ENCODE data around the gene HOXB6. TPM values are rescaled to one million over a fixed set of nuclear protein-coding genes. Genes with fewer than 3 reads are reported as not detected.

HOXB6 gene
- total and polyA plus RNA-seq, 7 donors, result 0.66 to 3.3 (median 1.2) TPM

- H3K4me1 ChIP-seq, result no peaks in the 10 kb centered on the region
- ATAC-seq (no peak), DNase-seq (no peak)
- H3K36me3 ChIP-seq (ENCODE audit: insufficient read depth in 1 of 2, low read depth in 1 of 2), result no peaks in the 10 kb centered on the region
- 38 to 52% (median 51%) methylated on average over 7 of the region's 7 CpGs for WGBS, 3 donors
- H3K27ac ChIP-seq, result no peak overlapping the region
- no peaks in the 10 kb centered on the region for H3K9me3 ChIP-seq
- H3K4me3 ChIP-seq, result no peak overlapping the region
- peaks cover 14 to 99% (median 63%) of the 10 kb centered on the region in 3 donors for H3K27me3 ChIP-seq (ENCODE audit: insufficient read depth in 3 of 3, low read length in 2 of 3)
- intact Hi-C loops (cut with DNase I), result no loop called here
- no peak for TF ChIP-seq CTCF (IDR thresholded peaks at IDR 0.05)
These were observed 27.1 kb upstream of the HOXB6 start for GRCh38 chr17:48631693-48632578.

DNA sequence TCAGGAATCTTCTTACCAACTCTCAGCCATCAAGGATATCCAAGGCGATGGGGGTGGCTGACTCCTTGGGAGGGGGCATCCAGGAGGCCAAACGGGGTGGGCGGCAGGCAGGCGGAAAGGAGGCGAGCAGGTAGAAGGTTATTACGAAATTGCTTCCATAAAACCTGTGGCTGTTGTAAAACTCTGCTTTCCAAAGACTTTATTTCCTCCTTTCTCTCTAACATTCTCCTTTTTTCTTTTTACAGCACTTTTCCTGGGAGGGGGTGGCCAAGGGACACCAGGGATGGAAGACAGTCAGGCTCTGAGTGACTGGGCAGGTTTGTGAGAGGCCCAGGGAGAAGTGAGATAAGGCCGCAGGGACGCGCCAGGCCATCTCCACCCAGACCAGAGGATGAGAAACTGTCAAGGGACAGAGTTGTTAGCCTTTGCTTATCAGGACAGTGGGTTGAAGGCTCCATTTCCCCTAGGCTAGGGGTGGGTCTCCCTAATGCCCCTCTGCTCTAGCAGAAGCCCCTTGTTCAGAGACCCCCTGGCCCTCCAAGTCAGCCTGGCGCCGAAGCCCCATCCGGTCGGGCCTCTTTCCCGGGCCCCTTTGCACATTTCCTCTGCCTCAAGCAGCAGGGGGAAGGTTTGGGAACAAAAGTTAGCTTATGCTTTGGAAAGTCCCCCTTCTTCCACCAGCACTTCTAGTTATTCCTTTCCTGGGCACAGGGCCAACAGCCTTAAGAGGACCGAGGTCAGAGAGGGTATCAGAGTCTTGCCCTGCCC, 26.3 kb upstream of the HOXB6 start:
- DNase-seq (no peak), ATAC-seq (no peak)
- WGBS, 3 donors, result 37 to 54% (median 50%) methylated on average over 15 of the region's 15 CpGs
- no peak for TF ChIP-seq CTCF (IDR thresholded peaks at IDR 0.05)
- Histone ChIP-seq H3K27me3 (ENCODE audit: insufficient read depth in 3 of 3, low read length in 2 of 3) (peaks cover 14 to 99% (median 64%) of the 10 kb centered on the region in 3 donors), H3K27ac (no peak overlapping the region), H3K36me3 (ENCODE audit: insufficient read depth in 1 of 2, low read depth in 1 of 2) (no peaks in the 10 kb centered on the region), H3K4me1 (peaks cover 7% of the 10 kb centered on the region), H3K9me3 (no peaks in the 10 kb centered on the region), H3K4me3 (no peak overlapping the region)
- intact Hi-C loops (cut with DNase I), result no loop called here

- Histone ChIP-seq H3K27me3 (ENCODE audit: insufficient read depth in 3 of 3, low read length in 2 of 3) (peaks cover 6 to 99% (median 64%) of the 10 kb centered on the region in 3 donors), H3K27ac (no peak overlapping the region), H3K36me3 (ENCODE audit: insufficient read depth in 1 of 2, low read depth in 1 of 2) (no peaks in the 10 kb centered on the region), H3K4me1 (peaks cover 14% of the 10 kb centered on the region), H3K4me3 (no peak overlapping the region), H3K9me3 (no peaks in the 10 kb centered on the region)
- no peak for TF ChIP-seq CTCF (IDR thresholded peaks at IDR 0.05)
- intact Hi-C loops (cut with DNase I), result no loop called here
- ATAC-seq (no peak), DNase-seq (no peak)
- 38 to 44% (median 43%) methylated on average over 15 of the region's 15 CpGs for WGBS, 3 donors
These were observed 25.5 kb upstream of the HOXB6 start for GRCh38 chr17:48630009-48630924.

DNA sequence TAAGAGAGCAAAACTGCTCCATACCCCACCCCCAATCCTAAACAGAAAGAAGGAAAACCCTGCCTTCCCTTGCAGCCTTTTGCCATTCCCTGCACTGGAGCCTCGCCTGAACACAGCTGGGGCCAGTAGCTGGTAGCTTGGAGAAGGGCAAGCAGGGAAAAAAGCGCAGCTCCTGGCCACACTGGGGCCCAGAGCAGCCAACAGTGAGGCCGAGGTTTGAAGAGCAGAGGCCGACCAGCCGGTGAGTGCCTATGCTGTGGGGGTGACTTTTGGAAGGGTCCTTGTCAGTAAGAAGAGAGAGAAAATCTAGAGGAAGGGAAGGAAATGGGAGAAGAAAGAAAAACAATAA, 24.6 kb upstream of the HOXB6 start:
- intact Hi-C loops (cut with DNase I), result no loop called here
- no peaks in the 10 kb centered on the region for H3K9me3 ChIP-seq
- peaks cover 3 to 99% (median 65%) of the 10 kb centered on the region in 3 donors for H3K27me3 ChIP-seq (ENCODE audit: insufficient read depth in 3 of 3, low read length in 2 of 3)
- H3K36me3 ChIP-seq (ENCODE audit: insufficient read depth in 1 of 2, low read depth in 1 of 2), result no peaks in the 10 kb centered on the region
- no peak for ATAC-seq
- H3K4me1 ChIP-seq, result peaks cover 20% of the 10 kb centered on the region
- no peak for TF ChIP-seq CTCF (IDR thresholded peaks at IDR 0.05)
- no peak for DNase-seq
- H3K4me3 ChIP-seq, result no peak overlapping the region
- WGBS, 3 donors, result 33 to 37% (median 37%) methylated on average over 5 of the region's 5 CpGs
- no peak overlapping the region for H3K27ac ChIP-seq

All from psoas muscle (tissue), 8 donors.